ENCODE measurements around the gene PIGP. TPM values are rescaled to one million over a fixed set of nuclear protein-coding genes. Genes with fewer than 3 reads are reported as not detected.
"Not testable (repeated sequence)": the region's sequence is repeated elsewhere in the genome, so short reads cannot be mapped to it uniquely, and the experiment has no call there.

The PIGP gene
- total RNA-seq, 1 experiment from 2014 or later = 22.8 TPM

DNA sequence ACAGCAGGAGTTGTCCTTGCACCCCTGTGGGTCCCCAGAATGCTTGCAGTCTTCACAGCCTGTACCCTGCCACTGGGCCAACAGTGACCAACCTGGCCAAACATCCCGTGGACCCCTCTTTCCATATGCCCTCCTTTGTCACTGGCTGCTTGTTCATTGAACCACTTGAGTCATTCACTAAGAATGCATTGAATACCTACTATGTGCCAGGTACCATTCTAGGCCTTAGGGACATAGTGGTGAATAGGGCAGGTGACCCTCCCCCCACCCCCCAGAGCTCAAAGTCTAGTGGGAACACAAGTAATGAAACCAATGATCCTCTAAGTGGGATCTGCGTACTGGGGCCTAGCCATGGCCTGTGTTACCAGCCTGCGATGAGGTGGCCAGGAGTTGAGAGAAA lies 28.2 kb downstream of the PIGP start:
- DNase-seq (ENCODE audit: low read depth) = no peak

DNA sequence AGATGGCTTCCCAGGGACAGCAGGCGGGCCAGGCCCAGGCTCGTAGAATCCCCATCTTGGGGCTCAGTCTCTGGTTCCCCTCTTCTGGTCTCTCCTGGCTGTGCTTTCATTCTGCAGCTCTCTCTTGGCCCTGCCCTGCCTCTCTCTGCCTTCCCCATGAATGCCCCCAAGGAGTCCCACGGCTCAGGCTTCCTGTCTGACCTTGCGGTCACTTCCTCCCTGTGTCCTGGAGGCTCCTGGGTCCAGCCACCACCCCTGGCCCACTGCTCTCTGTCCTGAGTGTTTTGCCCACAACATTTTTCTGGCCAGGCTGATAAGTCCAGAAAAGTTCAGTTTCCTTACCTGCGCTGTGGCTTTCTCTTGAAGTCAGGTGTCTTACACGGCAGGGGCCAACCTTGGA lies 29.1 kb downstream of the PIGP start:
- no peak for DNase-seq (ENCODE audit: low read depth)

DNA sequence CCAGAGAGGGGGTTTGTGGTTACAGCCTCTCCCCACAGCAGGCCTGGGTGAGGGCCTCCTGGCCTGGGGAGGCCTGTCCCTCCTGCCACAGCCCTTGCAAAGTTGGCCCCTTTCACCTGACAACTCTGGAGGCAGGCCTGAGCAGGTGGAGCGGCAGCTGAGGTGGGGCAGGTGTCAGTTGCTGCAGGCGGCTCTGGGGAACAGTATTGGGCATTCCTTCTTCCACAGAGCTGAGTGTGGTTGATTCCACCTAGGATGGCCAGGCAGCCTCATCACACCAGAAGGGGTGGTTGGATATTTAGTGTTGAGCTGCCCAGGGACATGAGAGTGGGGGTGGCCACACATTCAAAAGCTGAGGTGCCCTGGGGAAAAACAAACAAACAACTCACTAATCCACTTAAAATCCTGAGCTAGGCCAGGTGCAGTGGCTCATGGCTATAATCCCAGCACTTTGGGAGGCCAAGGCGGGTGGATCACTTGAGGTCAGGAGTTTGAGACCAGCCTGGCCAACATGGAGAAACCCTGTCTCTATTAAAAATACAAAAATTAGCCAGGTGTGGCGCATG lies 31.1 kb downstream of the PIGP start:
- no peak for DNase-seq (ENCODE audit: low read depth)

DNA sequence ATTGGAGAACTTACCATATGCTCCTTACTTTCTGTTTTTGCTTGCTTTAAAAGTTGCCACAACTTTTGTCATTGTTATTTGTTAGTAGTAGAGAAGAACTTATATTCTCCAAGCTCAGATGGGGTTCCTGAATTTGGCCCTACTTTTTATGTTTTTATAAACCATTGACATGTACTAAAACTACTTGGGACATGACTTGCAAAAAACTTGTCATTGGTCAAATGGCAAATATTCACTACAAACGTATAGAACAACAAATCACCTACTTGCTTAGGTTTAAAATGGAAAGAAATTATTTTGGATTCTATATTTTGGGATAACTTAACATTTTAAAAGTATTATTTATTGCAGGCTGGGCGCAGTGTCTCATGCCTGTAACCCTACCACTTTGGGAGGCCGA lies 32.7 kb downstream of the PIGP start:
- DNase-seq (ENCODE audit: low read depth) = no peak

DNA sequence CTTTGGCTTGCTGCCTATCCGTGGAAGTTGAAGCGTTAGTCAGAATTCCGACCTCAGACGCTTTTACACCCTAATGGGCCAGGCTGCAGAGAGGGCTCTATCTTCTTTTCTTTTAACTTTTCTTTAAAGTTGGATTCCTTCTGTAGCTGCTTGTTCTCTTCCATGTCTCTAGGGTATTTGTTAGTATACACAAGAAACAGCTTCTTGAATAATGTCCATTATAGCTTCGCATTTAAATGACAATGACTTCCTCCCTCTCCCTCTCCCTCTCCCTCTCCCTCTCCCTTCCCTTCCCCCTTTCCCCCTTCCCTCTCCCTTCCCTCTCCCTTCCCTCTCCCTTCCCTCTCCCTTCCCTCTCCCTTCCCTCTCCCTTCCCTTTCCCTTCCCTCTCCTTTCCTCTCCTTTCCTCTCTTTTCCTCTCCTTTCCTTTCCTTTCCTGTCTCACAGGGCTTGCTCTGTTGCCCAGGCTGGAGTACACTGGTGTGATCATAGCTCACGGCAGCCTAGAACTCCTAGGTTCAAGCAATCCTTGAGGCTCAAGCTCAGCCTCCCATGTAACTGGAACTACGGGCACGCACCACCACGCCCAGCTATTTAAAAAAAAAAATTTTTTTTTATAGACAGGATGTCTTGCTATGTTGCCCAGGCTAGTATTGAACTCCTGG lies 33.3 kb downstream of the PIGP start:
- DNase-seq (ENCODE audit: low read depth) = peak; percentile 14

DNA sequence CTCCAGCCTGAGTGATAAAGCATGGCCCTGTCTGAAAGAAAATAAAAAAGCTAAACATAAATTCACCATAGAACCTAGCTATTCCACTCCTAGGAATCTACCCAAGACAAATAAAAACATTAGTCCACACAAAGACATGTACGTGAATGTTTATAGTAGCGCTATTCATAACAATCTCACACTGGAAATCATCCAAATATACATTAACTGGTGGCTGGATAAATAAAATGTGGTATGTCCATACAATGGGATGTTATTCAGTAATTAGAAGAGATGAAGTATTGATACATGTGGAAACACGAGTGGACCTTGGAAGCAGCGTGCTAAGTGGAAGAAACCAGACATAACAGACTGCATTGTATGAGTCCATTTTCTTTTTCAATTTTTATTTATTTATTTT lies 36.7 kb downstream of the PIGP start:
- DNase-seq (ENCODE audit: low read depth) = no peak

DNA sequence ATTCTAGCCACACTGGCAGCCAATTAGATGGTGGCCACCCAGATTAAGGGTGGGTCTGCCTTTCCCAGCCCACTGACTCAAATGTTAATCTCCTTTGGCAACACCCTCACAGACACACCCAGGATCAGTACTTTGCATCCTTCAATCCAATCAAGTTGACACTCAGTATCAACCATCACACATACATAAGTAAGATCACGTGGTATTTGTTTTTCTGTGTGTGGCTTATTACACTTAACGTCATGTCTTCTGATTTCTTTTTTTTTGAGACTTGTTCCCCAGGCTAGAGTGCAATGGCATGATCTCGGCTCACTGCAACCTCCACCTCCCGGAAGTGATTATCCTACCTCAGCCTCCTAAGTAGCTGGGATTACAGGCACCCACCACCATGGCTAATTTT lies 38.5 kb downstream of the PIGP start:
- DNase-seq (ENCODE audit: low read depth) = not testable (repeated sequence)

DNA sequence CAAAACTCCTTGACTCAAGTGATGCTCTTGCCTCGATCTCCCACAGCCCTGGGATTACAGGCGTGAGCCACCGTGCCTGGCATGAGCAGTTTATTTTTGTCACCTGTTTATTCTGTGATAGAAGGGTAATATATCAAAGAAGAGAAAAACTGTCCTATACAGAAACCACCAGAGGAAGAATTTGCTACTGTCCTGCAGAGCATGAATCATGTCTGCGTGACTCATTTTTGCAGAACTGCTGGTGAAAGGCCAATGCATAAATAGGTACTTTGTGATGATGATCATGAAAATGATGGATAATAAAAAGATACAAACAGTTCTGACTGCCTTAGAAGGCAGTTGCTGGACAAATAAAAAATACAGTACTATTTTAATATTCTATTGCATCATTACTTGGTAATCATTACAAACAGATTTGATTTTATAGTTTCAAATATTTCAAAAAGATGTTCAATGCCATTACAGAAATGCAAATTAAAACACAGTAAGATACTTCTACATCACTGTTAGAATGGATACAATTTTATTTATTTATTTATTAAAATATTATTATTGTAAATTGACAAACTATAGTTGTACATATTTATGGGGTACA lies 39.9 kb downstream of the PIGP start:
- DNase-seq (ENCODE audit: low read depth) = peak; percentile 56

DNA sequence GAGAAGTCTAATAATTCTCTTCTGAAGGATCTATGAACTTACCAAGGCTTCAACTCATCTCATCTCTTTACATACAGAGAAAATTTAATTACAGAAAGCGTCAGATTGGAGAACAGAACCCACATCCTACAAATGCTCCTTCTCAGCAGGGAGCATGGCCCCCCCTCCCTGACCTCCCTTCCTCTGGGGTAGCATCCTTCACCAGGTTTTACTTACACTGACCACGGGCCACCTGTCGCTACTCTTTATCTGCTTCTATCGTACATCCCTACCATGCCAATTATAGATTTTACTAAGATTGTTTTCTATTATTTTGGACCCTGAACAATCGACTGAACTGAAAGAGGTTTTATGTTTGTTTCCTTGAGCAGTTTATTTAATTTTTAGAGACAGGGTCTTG lies 40.6 kb downstream of the PIGP start:
- no peak for DNase-seq (ENCODE audit: low read depth)

DNA sequence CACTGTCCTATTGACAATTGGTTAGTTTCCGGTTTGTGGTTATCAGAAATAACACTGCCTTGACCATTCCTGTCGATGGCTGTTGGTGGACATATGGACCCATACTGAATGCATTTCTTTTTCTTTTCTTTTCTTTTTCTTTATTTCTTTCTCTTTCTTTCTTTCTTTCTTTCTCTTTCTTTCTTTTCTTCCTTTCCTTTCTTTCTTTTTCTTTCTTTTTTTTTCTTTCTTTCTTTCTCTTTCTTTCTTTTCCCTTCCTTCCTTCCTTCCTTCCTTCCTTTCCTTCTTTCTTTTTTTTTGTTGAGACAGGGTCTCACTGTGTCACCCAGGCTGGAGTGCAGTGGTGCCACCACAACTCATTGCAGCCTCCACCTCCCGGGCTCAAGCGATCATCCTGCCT lies 42.0 kb downstream of the PIGP start:
- no peak for DNase-seq (ENCODE audit: low read depth)

DNA sequence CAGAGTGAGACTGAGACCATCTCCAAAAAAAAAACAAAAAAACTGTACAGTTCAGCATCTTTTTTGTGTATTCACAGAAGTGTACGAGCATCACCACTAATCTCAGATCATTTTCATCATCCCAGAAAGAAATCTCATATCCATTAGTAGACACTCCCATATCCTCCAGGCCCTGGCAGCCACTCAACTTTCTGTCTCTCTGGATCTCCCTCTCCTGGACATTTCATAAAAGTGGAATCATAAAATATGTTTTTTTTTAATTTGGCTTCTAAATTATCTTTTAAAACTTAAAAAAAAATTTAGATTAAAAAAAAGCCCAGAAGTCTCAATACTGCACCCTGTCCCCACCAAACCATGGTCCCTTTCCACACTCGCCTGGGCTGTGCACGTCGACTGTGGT lies 44.3 kb downstream of the PIGP start:
- DNase-seq (ENCODE audit: low read depth) = no peak

DNA sequence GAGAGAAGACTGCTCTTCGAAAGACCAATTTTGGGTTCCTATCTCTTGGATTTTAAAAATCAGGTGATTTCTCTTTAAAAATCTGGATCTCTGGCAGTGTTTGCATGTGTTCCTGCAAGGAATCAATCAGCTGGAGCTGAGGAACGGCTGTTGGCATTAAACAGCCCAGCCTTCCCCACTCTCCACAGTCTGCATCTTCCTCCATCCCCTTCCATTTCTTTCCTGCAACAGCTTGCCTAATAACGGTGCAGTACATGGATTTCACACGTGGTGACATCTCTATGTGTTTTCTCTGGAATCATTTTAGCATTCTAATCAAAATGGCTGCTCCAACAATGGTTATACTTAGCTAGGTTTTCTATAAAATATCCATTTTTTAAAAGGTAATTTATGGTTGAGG lies 46.4 kb downstream of the PIGP start:
- no peak for DNase-seq (ENCODE audit: low read depth)

DNA sequence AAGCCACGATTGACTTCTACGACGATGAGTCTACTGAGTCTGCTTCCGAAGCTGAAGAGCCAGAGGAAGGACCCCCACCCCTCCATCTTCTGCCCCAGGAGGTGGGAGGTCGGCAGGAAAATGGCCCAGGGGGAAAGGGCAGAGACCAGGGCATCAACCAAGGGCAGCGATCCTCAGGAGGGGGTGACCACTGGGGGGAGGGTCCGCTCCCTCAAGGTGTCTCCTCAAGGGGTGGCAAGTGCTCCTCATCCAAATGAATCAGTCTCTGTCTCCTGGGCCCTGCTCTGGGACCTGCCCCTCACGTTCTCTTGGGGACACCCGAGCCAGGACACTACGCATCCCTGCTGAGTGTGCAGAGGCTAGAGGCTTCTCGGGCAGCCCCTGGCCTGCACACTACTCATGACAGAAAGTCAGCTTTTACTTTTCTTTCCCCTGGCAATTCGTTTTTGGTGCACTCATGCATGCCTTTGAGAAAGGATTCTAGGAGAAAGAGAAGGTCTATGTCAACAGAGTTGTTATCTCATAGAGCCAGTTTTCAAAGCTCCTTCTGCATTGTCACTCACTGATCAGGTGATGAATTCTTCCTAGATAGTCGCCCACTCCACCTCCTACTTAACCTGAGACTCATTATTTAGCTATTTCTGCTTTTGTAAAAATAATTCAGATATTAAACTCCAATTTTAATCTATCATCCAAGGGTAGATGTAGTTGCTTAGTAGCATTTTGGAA lies 54.8 kb downstream of the PIGP start:
- DNase-seq (ENCODE audit: low read depth) = no peak

Other genes starting within 250 kb of the PIGP start
- gene HLCS, start 106.4 kb downstream of the PIGP start, total RNA-seq (2014; rRNA removed; shearing (Covaris generic)) = 11.9 and 16.9 TPM in 2 replicates
- not detected in 2 replicates for gene RIPPLY3, start 66.4 kb downstream of the PIGP start, total RNA-seq (2014; rRNA removed; shearing (Covaris generic))
- gene TTC3, start 183 bp upstream of the PIGP start, total RNA-seq (2014; rRNA removed; shearing (Covaris generic)) = 65.9 and 74.0 TPM in 2 replicates
- 52.5 and 52.6 TPM in 2 replicates for gene VPS26C, start 194.3 kb upstream of the PIGP start, total RNA-seq (2014; rRNA removed; shearing (Covaris generic))